ENCODE results near the gene FLOT2.

The FLOT2 gene

GRCh38 chr17:28911411-28912045, 14.0 kb upstream of the FLOT2 start:
- H3K27ac ChIP-seq: no peak overlapping the region
- H4K20me1 ChIP-seq (ENCODE audit: insufficient read depth): no peaks in the 10 kb centered on the region
- H2AFZ ChIP-seq (ENCODE audit: low read depth): no peak overlapping the region
- no peaks in the 10 kb centered on the region for H3K27me3 ChIP-seq (ENCODE audit: insufficient read depth, low read depth)
- no peak overlapping the region for H3K9ac ChIP-seq
- no peak overlapping the region for H3K4me3 ChIP-seq (IDR thresholded peaks at IDR 0.05; ENCODE audit: insufficient read depth, low read depth, low read length)
- peaks cover 6% of the 10 kb centered on the region for H3K4me1 ChIP-seq (ENCODE audit: low read depth, poor library complexity, severe bottlenecking)
- no peak for TF ChIP-seq CTCF (conservative IDR thresholded peaks at IDR 0.05; ENCODE audit: low read depth, low read length)
- H3K36me3 ChIP-seq (ENCODE audit: insufficient read depth): peaks cover 20% of the 10 kb centered on the region; the same call in 1 of the 2 replicates
- no peak overlapping the region for H3K4me2 ChIP-seq
- no peaks in the 10 kb centered on the region for H3K79me2 ChIP-seq (ENCODE audit: insufficient read depth, low read depth)

DNA sequence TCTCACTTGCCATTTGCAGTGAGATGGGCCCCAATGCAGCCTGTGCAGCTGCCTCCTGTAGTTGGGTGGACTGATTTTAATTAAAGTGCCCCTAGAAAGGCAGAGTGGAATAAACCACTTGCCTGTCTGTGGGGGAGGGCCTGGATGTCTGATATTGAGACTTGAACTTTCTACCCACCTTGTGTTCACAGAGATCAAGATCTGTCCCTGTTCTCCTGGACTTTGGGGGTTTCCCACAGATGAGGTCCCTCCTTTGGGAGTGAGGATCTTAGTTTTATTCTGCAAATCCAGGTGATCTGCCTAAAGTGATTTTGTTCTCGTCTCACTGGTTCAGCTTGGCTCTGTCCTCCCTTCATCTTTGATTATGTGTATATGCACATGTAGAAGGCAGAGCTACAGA, 13.0 kb upstream of the FLOT2 start:
- Histone ChIP-seq H3K27ac (no peak overlapping the region), H3K27me3 (ENCODE audit: insufficient read depth, low read depth) (no peaks in the 10 kb centered on the region), H3K4me2 (no peak overlapping the region), H3K4me3 (IDR thresholded peaks at IDR 0.05; ENCODE audit: insufficient read depth, low read depth, low read length) (no peak overlapping the region), H2AFZ (ENCODE audit: low read depth) (no peak overlapping the region), H3K36me3 (ENCODE audit: insufficient read depth) (peaks cover 10% of the 10 kb centered on the region; the same call in 1 of the 2 replicates), H3K9ac (no peak overlapping the region), H3K4me1 (ENCODE audit: low read depth, poor library complexity, severe bottlenecking) (no peaks in the 10 kb centered on the region), H3K79me2 (ENCODE audit: insufficient read depth, low read depth) (no peaks in the 10 kb centered on the region), H4K20me1 (ENCODE audit: insufficient read depth) (no peaks in the 10 kb centered on the region)
- no peak for TF ChIP-seq CTCF (conservative IDR thresholded peaks at IDR 0.05; ENCODE audit: low read depth, low read length)

DNA sequence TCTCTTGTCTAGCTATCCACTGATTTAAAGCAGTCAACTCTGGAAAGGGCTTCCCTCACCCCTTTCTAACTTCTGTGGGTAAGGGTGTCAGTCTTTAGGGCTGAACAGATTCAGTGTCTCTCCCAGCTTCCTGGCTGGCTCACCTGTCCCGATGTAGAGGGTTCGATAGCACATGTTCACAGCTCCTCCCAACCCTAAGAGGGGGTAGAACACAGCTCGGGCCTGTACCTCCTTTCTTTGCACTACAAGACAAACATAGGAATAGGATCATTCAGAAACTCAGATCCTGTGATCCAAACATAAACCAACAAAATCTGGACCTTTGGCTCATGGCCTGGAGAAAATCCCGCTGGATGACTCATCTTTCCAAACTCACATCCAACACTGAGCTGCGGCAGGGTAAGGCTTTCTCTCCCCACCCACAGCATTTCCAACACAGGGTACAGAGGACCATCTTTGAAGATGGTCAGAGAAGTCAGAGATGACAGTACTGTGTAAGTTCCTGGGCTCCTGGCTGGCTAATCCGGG, 11.2 kb upstream of the FLOT2 start:
- Histone ChIP-seq H3K27me3 (ENCODE audit: insufficient read depth, low read depth) (no peaks in the 10 kb centered on the region), H3K36me3 (ENCODE audit: insufficient read depth) (no peaks in the 10 kb centered on the region; the same call in 1 of the 2 replicates), H4K20me1 (ENCODE audit: insufficient read depth) (no peaks in the 10 kb centered on the region), H3K4me2 (no peak overlapping the region), H3K27ac (no peak overlapping the region), H3K4me3 (IDR thresholded peaks at IDR 0.05; ENCODE audit: insufficient read depth, low read depth, low read length) (no peak overlapping the region), H2AFZ (ENCODE audit: low read depth) (no peak overlapping the region), H3K4me1 (ENCODE audit: low read depth, poor library complexity, severe bottlenecking) (no peaks in the 10 kb centered on the region), H3K9ac (no peak overlapping the region), H3K79me2 (ENCODE audit: insufficient read depth, low read depth) (no peaks in the 10 kb centered on the region)
- TF ChIP-seq CTCF (conservative IDR thresholded peaks at IDR 0.05; ENCODE audit: low read depth, low read length): no peak

DNA sequence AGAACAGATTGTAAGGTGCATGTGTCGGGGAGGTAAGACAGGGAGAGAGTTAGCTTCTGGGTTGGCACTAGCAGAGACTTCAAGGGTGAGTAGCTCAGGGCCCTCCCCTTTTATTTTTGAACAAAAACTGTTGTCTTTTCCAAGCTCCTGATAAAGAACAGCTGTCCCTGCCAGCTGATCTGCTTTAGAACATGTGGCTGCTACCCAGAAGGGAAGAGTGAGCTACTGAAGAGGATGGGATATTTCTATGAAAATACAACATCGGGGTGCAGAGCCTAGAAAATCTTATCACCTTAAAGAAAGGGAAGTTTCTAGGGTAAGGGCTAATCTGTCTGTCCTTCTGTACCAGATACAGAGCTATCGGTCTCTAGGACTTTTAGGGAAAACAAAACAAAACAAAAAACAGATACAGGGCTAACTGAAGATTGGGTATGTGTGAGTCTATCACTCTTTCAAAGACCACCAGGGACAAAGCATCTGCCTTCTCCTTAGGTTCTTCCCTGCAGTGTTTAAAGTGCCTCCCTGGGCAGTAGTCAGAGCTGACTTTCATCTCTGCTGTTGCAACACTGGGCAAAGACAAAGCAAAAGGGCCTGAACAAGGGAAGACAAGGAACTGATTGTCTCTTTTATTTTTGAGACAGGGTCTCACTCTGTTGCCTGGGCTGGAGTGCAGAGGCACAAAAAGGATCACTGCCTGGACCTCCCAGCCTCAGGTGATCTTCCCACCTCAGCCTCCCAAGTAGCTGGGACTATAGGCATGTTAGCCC, 10.4 kb upstream of the FLOT2 start:
- TF ChIP-seq CTCF (conservative IDR thresholded peaks at IDR 0.05; ENCODE audit: low read depth, low read length): no peak
- Histone ChIP-seq H3K27me3 (ENCODE audit: insufficient read depth, low read depth) (no peaks in the 10 kb centered on the region), H4K20me1 (ENCODE audit: insufficient read depth) (no peaks in the 10 kb centered on the region), H3K4me3 (IDR thresholded peaks at IDR 0.05; ENCODE audit: insufficient read depth, low read depth, low read length) (no peak overlapping the region), H2AFZ (ENCODE audit: low read depth) (no peak overlapping the region), H3K36me3 (ENCODE audit: insufficient read depth) (no peaks in the 10 kb centered on the region; the same call in 1 of the 2 replicates), H3K27ac (no peak overlapping the region), H3K9ac (no peak overlapping the region), H3K4me1 (ENCODE audit: low read depth, poor library complexity, severe bottlenecking) (peaks cover 4% of the 10 kb centered on the region), H3K4me2 (no peak overlapping the region), H3K79me2 (ENCODE audit: insufficient read depth, low read depth) (no peaks in the 10 kb centered on the region)
